ENCODE data around the gene DNAJC5. TPM values are rescaled to one million over a fixed set of nuclear protein-coding genes. Genes with fewer than 3 reads are reported as not detected.

Gene DNAJC5
- total RNA-seq, 1 donor from 2014 or later = 42.8 TPM

DNA sequence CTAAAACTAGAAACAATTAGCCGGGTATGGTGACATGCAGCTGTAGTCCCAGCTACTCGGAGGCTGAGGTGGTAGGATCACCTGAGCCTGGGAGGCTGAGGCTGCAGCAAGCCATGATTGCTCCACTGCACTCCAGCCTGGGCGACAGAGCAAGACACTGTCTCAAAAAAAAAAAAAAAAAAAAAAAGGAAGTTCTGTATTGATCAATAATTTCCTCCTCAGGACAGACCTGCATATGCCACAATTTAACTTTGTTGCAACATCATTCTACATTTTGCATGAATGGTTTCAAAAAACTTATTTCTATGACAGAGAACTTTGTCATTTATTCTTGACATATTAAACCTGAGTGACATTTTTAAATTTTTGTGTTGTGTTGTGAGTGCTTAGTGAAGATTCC is 5.5 kb downstream of the DNAJC5 start:
- Histone ChIP-seq H3K9me3 (replicated peaks) (no peaks in the 10 kb centered on the region), H3K27ac (replicated peaks) (peak overlapping the region; percentile 40), H3K4me1 (peaks cover 89% of the 10 kb centered on the region), H3K27me3 (ENCODE audit: low read depth) (no peaks in the 10 kb centered on the region), H3K4me3 (no peak overlapping the region), H3K36me3 (no peaks in the 10 kb centered on the region)
- TF ChIP-seq CTCF (IDR thresholded peaks at IDR 0.05; ENCODE audit: borderline replicate concordance) = no peak
- intact Hi-C loops (cut with micrococcal nuclease) = no loop called here
- no peak for DNase-seq

DNA sequence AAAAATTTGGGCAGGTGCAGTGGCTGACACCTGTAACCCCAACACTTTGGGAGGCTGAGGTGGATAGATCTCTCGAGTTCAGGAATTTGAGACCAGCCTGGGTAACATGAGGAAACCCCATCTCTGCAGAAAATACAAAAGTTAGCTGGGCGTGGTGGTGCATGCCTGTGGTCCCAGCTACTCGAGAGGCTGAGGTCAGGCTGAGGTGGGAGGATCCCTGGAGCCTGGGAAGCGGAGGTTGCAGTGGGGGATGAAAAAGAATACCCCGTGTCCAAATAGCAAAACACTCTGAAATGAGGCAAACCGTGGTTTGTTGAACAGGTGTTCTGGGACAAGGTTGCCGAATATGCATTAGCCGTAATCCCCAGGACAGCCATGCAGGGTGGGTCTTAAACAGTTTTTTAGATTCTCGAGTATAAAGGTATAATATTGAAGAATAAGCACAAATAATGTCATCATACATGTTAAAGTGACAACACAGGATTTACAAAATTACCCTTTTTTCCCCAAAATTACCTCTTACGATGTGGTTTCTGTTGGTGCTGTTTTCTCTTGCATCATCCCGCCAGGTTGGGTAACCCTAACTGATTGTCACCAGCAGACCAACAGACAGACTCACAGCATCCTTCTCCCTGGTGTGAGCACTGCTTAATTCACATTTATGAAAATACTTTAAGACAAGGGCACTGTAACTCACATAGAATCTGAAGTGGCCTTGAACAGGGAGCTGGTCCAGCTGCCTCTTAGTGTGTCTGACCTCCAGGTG is 9.1 kb downstream of the DNAJC5 start:
- no peak overlapping the region for H3K4me3 ChIP-seq
- no peak for TF ChIP-seq CTCF (IDR thresholded peaks at IDR 0.05; ENCODE audit: borderline replicate concordance)
- H3K9me3 ChIP-seq (replicated peaks) = no peaks in the 10 kb centered on the region
- no peak for DNase-seq
- intact Hi-C loops (cut with micrococcal nuclease) = no loop called here
- peaks cover 76% of the 10 kb centered on the region for H3K4me1 ChIP-seq
- no peaks in the 10 kb centered on the region for H3K36me3 ChIP-seq
- no peaks in the 10 kb centered on the region for H3K27me3 ChIP-seq (ENCODE audit: low read depth)
- no peak overlapping the region for H3K27ac ChIP-seq (replicated peaks)

DNA sequence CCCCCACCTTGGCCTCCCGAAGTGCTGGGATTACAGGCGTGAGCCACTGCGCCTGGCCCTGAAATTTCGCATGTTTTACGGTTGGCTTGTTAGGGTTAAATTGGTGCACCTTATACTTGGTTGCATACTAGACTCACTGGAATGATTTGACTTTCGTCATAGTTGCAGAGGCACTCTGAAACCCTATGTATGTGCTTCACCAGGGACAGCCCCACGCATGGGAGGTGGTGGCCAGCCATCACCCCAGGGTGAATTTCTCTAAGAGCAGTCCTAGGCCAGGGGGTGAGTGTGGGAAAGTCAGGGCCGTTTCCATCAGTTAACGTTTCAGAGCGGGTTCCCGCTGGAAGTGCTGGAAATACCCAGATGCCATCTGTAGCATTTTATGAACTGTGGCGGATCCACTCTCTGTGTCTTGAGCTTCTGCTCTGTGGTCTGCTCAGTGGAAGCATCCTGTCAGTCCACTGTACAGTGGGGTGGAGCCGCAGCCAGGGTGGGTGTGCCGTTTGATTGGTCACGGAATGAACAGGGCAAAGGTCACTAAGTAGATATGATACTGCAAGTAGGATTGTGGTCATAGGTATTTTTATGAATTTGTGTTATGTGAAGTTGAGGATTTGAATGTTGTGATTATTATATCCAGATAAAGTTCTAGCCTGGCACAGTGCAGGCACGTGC is 13.2 kb downstream of the DNAJC5 start:
- H3K4me1 ChIP-seq = peaks cover 76% of the 10 kb centered on the region
- intact Hi-C loops (cut with micrococcal nuclease) = no loop called here
- no peaks in the 10 kb centered on the region for H3K9me3 ChIP-seq (replicated peaks)
- no peaks in the 10 kb centered on the region for H3K36me3 ChIP-seq
- H3K4me3 ChIP-seq = no peak overlapping the region
- no peak for TF ChIP-seq CTCF (IDR thresholded peaks at IDR 0.05; ENCODE audit: borderline replicate concordance)
- H3K27ac ChIP-seq (replicated peaks) = no peak overlapping the region
- DNase-seq = no peak
- H3K27me3 ChIP-seq (ENCODE audit: low read depth) = no peaks in the 10 kb centered on the region

DNA sequence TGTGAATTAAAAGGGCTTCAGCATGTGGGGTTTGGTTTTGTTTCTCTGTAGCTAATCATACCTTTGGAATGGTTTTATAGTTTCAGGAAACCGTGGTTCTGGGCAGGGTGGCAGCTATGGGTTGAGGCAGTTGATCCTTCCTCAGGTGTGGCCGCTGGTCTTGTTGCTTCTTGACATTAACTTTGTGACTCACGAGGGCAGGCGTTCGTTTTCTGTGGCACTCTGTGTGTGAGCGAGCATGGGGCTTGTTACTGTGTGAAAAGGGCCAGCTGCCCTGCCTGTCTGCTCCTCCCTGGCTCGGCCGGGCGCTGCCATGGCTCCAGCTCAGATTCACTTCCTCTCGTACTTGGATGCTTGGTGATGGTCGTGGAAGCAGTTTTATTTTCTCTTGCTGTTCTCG is 16.2 kb downstream of the DNAJC5 start:
- H3K4me3 ChIP-seq = no peak overlapping the region
- intact Hi-C loops (cut with micrococcal nuclease) = no loop called here
- DNase-seq = no peak
- no peak for TF ChIP-seq CTCF (IDR thresholded peaks at IDR 0.05; ENCODE audit: borderline replicate concordance)
- H3K27ac ChIP-seq (replicated peaks) = peak overlapping the region; percentile 8
- H3K9me3 ChIP-seq (replicated peaks) = peaks cover 2% of the 10 kb centered on the region
- peaks cover 78% of the 10 kb centered on the region for H3K4me1 ChIP-seq
- no peaks in the 10 kb centered on the region for H3K27me3 ChIP-seq (ENCODE audit: low read depth)
- no peaks in the 10 kb centered on the region for H3K36me3 ChIP-seq

GRCh38 chr20:63913768-63914167 is 18.8 kb downstream of the DNAJC5 start:
- Histone ChIP-seq H3K4me3 (no peak overlapping the region), H3K9me3 (replicated peaks) (peaks cover 9% of the 10 kb centered on the region), H3K27me3 (ENCODE audit: low read depth) (no peaks in the 10 kb centered on the region), H3K4me1 (peaks cover 62% of the 10 kb centered on the region), H3K27ac (replicated peaks) (no peak overlapping the region), H3K36me3 (no peaks in the 10 kb centered on the region)
- intact Hi-C loops (cut with micrococcal nuclease) = no loop called here
- DNase-seq = no peak
- no peak for TF ChIP-seq CTCF (IDR thresholded peaks at IDR 0.05; ENCODE audit: borderline replicate concordance)

All from left ventricle myocardium inferior (tissue), 1 donor.